SH-SY5Y (cell line): Measurements from ENCODE around the gene IRF2BP2.

ENCODE experiments used
- GATA2 ChIP-seq: IDR thresholded peaks from 2 replicates; pipeline ENCODE4 v1.6.1; 2011; ENCODE audit warnings: mild to moderate bottlenecking, low read depth, low read length
- GATA3 ChIP-seq: IDR thresholded peaks from 2 replicates; pipeline ENCODE4 v1.6.1; 2011; ENCODE audit warnings: low read depth, mild to moderate bottlenecking, low read length, moderate library complexity

IRF2BP2 gene

GRCh38 chr1:234558330-234558836, 51.6 kb downstream of the IRF2BP2 start:
- peak; percentile 99 for TF ChIP-seq GATA2
- peak; percentile 99 for TF ChIP-seq GATA3

DNA sequence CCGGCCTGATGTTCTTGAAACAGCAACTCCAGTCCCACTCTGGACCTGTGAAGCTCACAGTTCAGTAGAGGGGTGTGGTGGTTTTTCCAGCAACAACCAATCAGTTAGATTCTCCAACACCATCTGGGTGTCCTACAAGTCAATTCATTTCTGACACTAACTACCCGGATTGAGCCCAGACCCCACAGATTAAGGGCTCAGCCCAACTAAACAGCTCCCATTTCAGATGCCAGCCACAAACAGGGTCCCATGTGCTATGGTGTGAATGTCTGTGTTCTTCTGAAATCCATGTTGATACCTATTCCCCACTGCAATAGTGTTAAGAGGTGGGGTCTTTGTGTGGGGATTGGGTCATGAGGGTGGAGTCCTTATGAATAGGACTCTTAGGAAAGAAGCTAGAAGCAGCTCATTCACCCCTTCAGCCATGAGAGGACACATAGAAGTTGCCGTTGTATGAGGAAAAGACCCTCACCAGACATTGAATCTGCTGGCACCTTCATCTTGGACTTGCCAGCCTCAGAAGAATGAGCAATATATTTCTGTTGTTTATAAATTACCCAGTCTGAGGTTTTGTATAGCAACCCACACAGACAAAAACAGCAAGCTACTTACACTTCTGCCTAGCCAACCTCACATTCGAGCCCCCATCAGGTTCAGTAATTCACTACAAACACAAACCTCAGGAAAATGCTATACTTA, 53.6 kb downstream of the IRF2BP2 start:
- no peak for TF ChIP-seq GATA2
- TF ChIP-seq GATA3 = no peak

DNA sequence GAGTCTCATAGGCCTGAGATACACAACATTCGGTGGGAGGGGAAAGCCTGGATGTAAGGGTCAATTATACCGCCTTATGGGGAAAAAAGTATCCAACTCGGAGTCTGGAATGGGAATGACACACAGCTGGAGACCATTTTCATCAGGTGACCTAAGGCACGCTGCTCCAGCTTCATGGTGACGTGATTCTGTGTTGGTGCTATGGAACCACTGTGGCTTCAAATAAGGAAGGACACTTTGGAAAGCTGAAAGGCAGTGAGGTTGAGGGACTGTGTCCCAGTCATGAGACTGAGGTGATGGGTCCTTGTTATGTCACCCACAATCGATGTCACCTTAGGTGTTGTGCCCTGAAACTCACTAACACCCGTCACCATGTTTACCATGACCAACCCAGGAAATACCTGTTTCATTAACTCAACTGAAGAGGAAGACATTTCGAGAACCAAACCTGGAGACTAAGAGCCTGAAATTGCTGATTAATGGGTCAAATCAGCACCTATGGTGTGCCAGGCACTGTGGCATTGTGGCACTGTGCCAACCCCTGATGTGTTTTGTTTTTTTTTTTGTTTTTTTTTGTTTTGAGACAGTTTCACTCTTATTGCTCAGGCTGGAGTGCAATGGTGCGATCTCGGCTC, 54.5 kb downstream of the IRF2BP2 start:
- TF ChIP-seq GATA2 (no peak), GATA3 (no peak)

DNA sequence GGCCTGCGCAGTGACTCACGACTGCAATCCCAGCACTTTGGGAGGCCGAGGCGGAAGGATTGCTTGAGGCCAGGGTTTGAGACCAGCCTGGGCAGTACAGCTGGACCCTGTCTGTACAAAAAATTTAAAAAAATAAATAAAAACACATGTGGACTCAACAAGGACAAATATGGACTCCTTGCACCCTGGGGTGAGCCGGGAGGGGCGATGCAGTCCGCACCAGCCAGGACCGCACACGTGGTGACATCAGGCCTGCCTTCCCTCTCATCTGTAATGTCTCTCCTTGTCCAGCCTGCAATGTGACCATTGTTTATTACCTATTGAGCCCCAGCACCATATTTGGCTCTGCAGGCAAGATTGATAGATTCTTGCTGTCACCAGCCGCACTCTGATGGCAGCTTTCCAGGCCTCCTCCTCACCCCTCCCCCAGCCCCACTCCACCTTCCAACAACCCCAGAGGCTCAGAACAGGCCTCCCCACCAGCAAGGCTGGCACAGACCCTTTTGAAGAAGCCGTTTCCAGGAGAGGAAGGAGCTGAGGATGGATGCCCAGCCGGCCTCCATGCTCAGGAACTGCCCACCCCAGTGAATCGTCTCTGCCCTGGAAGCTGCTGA, 55.2 kb downstream of the IRF2BP2 start:
- TF ChIP-seq GATA2 (peak; percentile 45; the same call in 1 of the 2 replicates), GATA3 (no peak)
